ENCODE data around the gene OR52E1. TPM values are rescaled to one million over a fixed set of nuclear protein-coding genes. Genes with fewer than 3 reads are reported as not detected.

OR52E1 gene
- total RNA-seq, 1 donor from 2014 or later = not detected

DNA sequence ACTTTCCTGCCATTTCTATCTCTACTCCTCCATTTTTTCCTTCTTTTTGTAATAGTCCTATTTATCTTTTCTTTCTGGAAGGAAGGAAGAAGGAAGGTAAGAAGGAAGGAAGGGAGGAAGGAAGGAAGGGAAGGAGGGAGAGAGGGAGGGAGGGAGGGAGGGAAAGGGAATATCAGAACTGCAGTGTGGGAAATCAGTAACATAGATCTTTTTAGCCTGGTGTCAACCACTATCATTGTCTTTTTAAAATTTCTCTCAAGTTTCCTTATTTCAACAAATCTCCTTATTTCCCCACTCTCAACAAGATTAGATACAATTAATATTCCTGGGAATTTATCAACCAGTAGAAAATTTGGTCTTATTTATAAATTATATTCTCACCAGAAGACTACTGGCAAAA is 33.7 kb downstream of the OR52E1 start:
- DNase-seq (no peak), ATAC-seq (no peak)
- intact Hi-C loops (cut with micrococcal nuclease) = no loop called here

DNA sequence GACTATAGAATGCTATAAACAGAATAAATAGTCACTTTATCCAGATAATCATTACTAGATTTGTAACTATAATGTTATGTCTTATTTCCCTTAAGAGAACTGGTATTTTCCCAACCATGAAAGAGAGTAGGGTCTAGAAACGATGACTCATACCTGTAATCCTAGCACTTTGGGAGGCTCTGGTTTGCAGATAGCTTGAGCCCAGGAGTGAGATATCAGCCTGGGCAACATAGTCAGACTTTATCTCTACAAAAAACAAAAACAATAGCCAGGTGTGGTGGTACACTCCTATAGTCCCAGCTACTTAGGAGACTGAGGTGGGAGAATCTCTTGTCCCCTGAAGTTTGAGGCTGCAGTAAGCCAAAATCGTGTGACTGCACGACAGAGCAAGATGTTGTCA is 37.9 kb downstream of the OR52E1 start:
- DNase-seq = no peak
- intact Hi-C loops (cut with micrococcal nuclease) = no loop called here
- ATAC-seq = no peak

DNA sequence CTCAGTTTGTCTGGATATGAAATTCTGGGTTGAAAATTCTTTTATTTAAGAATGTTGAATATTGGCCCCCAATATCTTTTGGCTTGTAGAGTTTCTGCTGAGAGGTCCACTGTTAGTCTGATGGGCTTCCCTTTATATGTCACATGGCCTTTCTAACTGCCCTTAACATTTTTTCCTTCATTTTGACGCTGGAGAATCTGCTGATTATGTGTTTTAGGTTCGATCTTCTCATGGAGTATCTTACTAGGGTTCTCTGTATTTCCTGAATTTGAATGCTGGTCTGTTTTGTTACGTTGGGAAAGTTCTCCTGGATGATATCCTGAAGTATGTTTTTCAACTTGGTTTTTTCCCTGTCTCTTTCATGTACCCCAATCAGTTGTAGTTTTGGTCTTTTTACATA is 46.0 kb downstream of the OR52E1 start:
- no peak for DNase-seq
- ATAC-seq = no peak
- intact Hi-C loops (cut with micrococcal nuclease) = no loop called here

DNA sequence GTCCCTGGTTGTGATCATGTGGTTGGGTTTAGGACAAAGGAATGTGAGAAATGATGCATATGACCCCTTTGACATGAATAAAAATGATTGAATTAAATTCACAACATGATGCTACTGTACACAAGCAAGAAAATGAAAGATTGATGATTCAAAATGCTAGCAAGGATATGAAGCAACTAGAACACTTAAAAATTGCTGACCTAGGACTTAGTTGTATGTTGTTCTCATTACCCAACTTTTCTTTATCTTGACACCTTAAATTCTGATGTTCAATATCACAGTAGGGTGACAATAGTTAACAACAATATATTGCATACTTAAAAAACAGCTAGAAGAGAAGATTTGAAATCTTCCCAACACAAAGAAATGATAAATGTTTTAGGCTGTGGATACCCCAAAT is 48.2 kb downstream of the OR52E1 start:
- DNase-seq (no peak), ATAC-seq (no peak)
- intact Hi-C loops (cut with micrococcal nuclease) = no loop called here

DNA sequence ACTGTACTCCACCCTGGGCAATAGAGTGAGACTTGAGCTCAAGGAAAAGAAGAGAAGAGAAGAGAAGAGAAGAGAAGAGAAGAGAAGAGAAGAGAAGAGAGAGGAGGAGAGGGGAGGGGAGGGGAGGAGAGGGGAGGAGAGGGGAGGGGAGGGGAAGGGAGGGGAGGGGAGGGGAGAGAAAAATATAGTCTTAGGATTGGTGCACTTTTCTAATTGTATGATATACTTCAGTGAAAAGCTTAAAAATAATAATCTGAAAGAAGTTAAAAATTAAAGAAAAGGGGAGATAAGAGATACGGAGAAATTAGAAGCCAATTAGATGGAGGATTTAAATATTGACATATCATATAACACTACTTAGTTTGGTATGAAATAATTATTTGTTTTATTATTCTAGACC is 49.5 kb downstream of the OR52E1 start:
- no peak for ATAC-seq
- intact Hi-C loops (cut with micrococcal nuclease) = no loop called here
- DNase-seq = no peak

Other genes starting within 250 kb of the OR52E1 start
- gene OR51F2, start 248.3 kb upstream of the OR52E1 start, total RNA-seq = not detected
- not detected for gene OR51S1, start 220.4 kb upstream of the OR52E1 start, total RNA-seq
- not detected for gene OR51T1, start 187.7 kb upstream of the OR52E1 start, total RNA-seq
- gene OR51A7, start 165.8 kb upstream of the OR52E1 start, total RNA-seq = not detected
- not detected for gene OR51G2, start 150.2 kb upstream of the OR52E1 start, total RNA-seq
- gene OR51G1, start 145.2 kb upstream of the OR52E1 start, total RNA-seq = not detected
- gene OR51A4, start 122.0 kb upstream of the OR52E1 start, total RNA-seq = not detected
- gene OR51A2, start 113.9 kb upstream of the OR52E1 start, total RNA-seq = not detected
- gene OR51L1, start 74.7 kb upstream of the OR52E1 start, total RNA-seq = not detected
- not detected for gene OR52J3, start 23.0 kb upstream of the OR52E1 start, total RNA-seq
- gene OR52E2, start 9.9 kb upstream of the OR52E1 start, total RNA-seq = not detected
- gene OR52A5, start 68.8 kb downstream of the OR52E1 start, total RNA-seq = not detected
- gene OR52A1, start 85.2 kb downstream of the OR52E1 start, total RNA-seq = not detected
- not detected for gene OR51V1, start 131.1 kb downstream of the OR52E1 start, total RNA-seq
- gene HBB, start 157.5 kb downstream of the OR52E1 start, total RNA-seq = 61.2 TPM
- gene HBD, start 164.9 kb downstream of the OR52E1 start, total RNA-seq = not detected
- not detected for gene HBG1, start 180.3 kb downstream of the OR52E1 start, total RNA-seq
- gene HBG2, start 185.2 kb downstream of the OR52E1 start, total RNA-seq = not detected
- not detected for gene HBE1, start 200.4 kb downstream of the OR52E1 start, total RNA-seq
- gene OR51B4, start 232.4 kb downstream of the OR52E1 start, total RNA-seq = not detected

Measured in left ventricle myocardium superior (tissue), 1 donor.